Fibroblast of lung (primary cell): ENCODE measurements around the gene POLR1E. TPM values are rescaled to one million over a fixed set of nuclear protein-coding genes. Genes with fewer than 3 reads are reported as not detected.
A peak's percentile ranks its signal among the peaks of the same experiment; 100 is the strongest.

Experiments used
- DNase-seq, 2 donors: peaks; one replicate each; pipeline versions ENCODE4 v3.0.0 to v3.0.0-alpha.2; 2010; ENCODE audit warnings: low read depth in 2 of 2
- H2AFZ ChIP-seq: 2 replicates; pipeline ENCODE4 v1.5.1; 2012; ENCODE audit warnings: low read length, control low read depth, inconsistent platforms
- H3K27ac ChIP-seq: 2 replicates; pipeline ENCODE4 v1.5.1; 2011; ENCODE audit warnings: low read length, control low read depth; ENCODE audit not compliant: insufficient read depth
- H3K27me3 ChIP-seq: 2 replicates; pipeline ENCODE4 v1.5.1; 2011; ENCODE audit warnings: mild to moderate bottlenecking, low read length; ENCODE audit not compliant: control insufficient read depth, insufficient read depth
- H3K36me3 ChIP-seq: 2 replicates; pipeline ENCODE4 v1.5.1; 2011; ENCODE audit warnings: low read length; ENCODE audit not compliant: control insufficient read depth, insufficient read depth
- H3K4me1 ChIP-seq: 2 replicates; pipeline ENCODE4 v1.5.1; 2011; ENCODE audit warnings: low read length; ENCODE audit not compliant: control insufficient read depth, insufficient read depth; ENCODE audit errors: extremely low read depth
- H3K4me2 ChIP-seq: 2 replicates; pipeline ENCODE4 v1.5.1; 2011; ENCODE audit warnings: low read length, control low read depth; ENCODE audit not compliant: insufficient read depth; ENCODE audit errors: extremely low read depth
- H3K4me3 ChIP-seq, 4 experiments: fragments of 200-600 bp in 1 of 4; sonication (generic) in 1 of 4; replicated peaks in 1 of 4; 2 replicates each; pipeline ENCODE4 v1.5.1; 2011 to 2016; ENCODE audit warnings: low read length in 4 of 4, low read depth in 3 of 4, mild to moderate bottlenecking in 3 of 4, control low read depth in 2 of 4, inconsistent platforms in 1 of 4, mixed read lengths in 1 of 4; ENCODE audit not compliant: insufficient read depth in 1 of 4; ENCODE audit errors: control extremely low read depth in 1 of 4
- H3K79me2 ChIP-seq: 2 replicates; pipeline ENCODE4 v1.5.1; 2012; ENCODE audit warnings: mild to moderate bottlenecking, low read length, inconsistent platforms; ENCODE audit not compliant: control insufficient read depth, insufficient read depth
- H3K9ac ChIP-seq: 2 replicates; pipeline ENCODE4 v1.5.1; 2011; ENCODE audit warnings: mild to moderate bottlenecking, low read length, control low read depth; ENCODE audit not compliant: insufficient read depth
- H3K9me3 ChIP-seq: 2 replicates; pipeline ENCODE4 v1.5.1; 2012; ENCODE audit warnings: low read depth, low read length; ENCODE audit not compliant: control insufficient read depth, insufficient read depth
- H4K20me1 ChIP-seq: 2 replicates; pipeline ENCODE4 v1.5.1; 2011; ENCODE audit warnings: low read length; ENCODE audit not compliant: control insufficient read depth, insufficient read depth; ENCODE audit errors: extremely low read depth
- CTCF ChIP-seq, 2 donors: IDR thresholded peaks in 1 of 2; conservative IDR thresholded peaks in 1 of 2; 1 replicate in 1 of 2; 2 replicates in 1 of 2; pipeline ENCODE4 v1.5.1; 2011 to 2012; ENCODE audit warnings: low read length in 2 of 2, control low read depth in 1 of 2, inconsistent platforms in 1 of 2, low read depth in 1 of 2, mild to moderate bottlenecking in 1 of 2
- EZH2 ChIP-seq: IDR thresholded peaks from 2 replicates; pipeline ENCODE4 v1.5.1; 2012; ENCODE audit warnings: low read length, control low read depth, mild to moderate bottlenecking; ENCODE audit errors: missing control alignments
- polyA minus RNA-seq: library from RNA; depleted of rRNA, polyadenylated mRNA; stranded (reverse); fragments of >200 nt; gene quantifications from 2 replicates; pipeline ENCODE4 v1.2.3, GENCODE V29; 2011; ENCODE audit warnings: low replicate concordance
- polyA plus RNA-seq, 2 donors: library from polyadenylated mRNA; depleted of rRNA in 1 of 2; stranded (reverse) in 1 of 2; unstranded in 1 of 2; fragments of >200 nt; gene quantifications; 2 replicates each; pipeline ENCODE4 v1.2.1, GENCODE V29; 2011 to 2012; ENCODE audit warnings: missing spikeins in 1 of 2
- total RNA-seq: library from RNA; depleted of rRNA; stranded (reverse); fragments of >200 nt; gene quantifications from 2 replicates; pipeline ENCODE4 v1.2.1, GENCODE V29; 2014

POLR1E gene
- total RNA-seq (31.7 and 43.7 TPM in 2 replicates), polyA plus RNA-seq (30.9 and 59.2 TPM in 2 replicates), polyA minus RNA-seq (14.1 and 25.7 TPM in 2 replicates)
- 23.8 and 48.0 TPM in 2 replicates for polyA plus RNA-seq (2012)

- no peaks in the 10 kb centered on the region for H3K27me3 ChIP-seq
- H3K4me1 ChIP-seq: peaks cover 7% of the 10 kb centered on the region
- H3K27ac ChIP-seq: peak within 1 kb of the TSS; percentile 87
- H3K4me2 ChIP-seq: peak within 1 kb of the TSS; percentile 90
- peak within 1 kb of the TSS; percentile 90 for H2AFZ ChIP-seq
- DNase-seq: peak; percentile 86 to 90
- H3K9ac ChIP-seq: peak within 1 kb of the TSS; percentile 75
- no peaks in the 10 kb centered on the region for H3K9me3 ChIP-seq
- no peaks in the 10 kb centered on the region for H4K20me1 ChIP-seq
- H3K79me2 ChIP-seq: peaks cover 20% of the 10 kb centered on the region
- H3K4me3 ChIP-seq: peak within 1 kb of the TSS; percentile 64 to 87 (median 77)
- peaks cover 2% of the 10 kb centered on the region for H3K36me3 ChIP-seq
- TF ChIP-seq CTCF (conservative IDR thresholded peaks at IDR 0.05 in 1 of 2, IDR thresholded peaks at IDR 0.05 in 1 of 2; ENCODE audit: low read depth in 1 of 2, low read length in 2 of 2) (no peak), EZH2 (no peak)
Observed at GRCh38 chr9:37485389-37486255, at the start of gene POLR1E. Gene POLR1E (plus strand): TSS chr9:37485948. CDS start chr9:37486048, 100 bp downstream.

GRCh38 chr9:37436540-37436939 lies 49.2 kb upstream of the POLR1E start:
- no peaks in the 10 kb centered on the region for H3K9me3 ChIP-seq
- H3K9ac ChIP-seq: no peak overlapping the region
- no peaks in the 10 kb centered on the region for H3K27me3 ChIP-seq
- H3K4me3 ChIP-seq: no peak overlapping the region
- TF ChIP-seq EZH2 (no peak), CTCF (conservative IDR thresholded peaks at IDR 0.05 in 1 of 2, IDR thresholded peaks at IDR 0.05 in 1 of 2; ENCODE audit: low read depth in 1 of 2, low read length in 2 of 2) (no peak)
- no peak overlapping the region for H3K27ac ChIP-seq
- no peak overlapping the region for H2AFZ ChIP-seq
- no peak for DNase-seq
- H3K4me1 ChIP-seq: no peaks in the 10 kb centered on the region
- H3K4me2 ChIP-seq: no peak overlapping the region
- peaks cover 27% of the 10 kb centered on the region for H3K36me3 ChIP-seq
- H3K79me2 ChIP-seq: no peaks in the 10 kb centered on the region
- H4K20me1 ChIP-seq: no peaks in the 10 kb centered on the region

GRCh38 chr9:37437010-37437409 lies 48.7 kb upstream of the POLR1E start:
- no peak overlapping the region for H3K4me2 ChIP-seq
- TF ChIP-seq CTCF (conservative IDR thresholded peaks at IDR 0.05 in 1 of 2, IDR thresholded peaks at IDR 0.05 in 1 of 2; ENCODE audit: low read depth in 1 of 2, low read length in 2 of 2) (no peak), EZH2 (no peak)
- H3K9ac ChIP-seq: no peak overlapping the region
- no peaks in the 10 kb centered on the region for H3K4me1 ChIP-seq
- no peaks in the 10 kb centered on the region for H4K20me1 ChIP-seq
- H3K4me3 ChIP-seq: no peak overlapping the region
- no peaks in the 10 kb centered on the region for H3K27me3 ChIP-seq
- no peak overlapping the region for H2AFZ ChIP-seq
- no peak for DNase-seq
- no peaks in the 10 kb centered on the region for H3K79me2 ChIP-seq
- H3K36me3 ChIP-seq: peaks cover 28% of the 10 kb centered on the region
- no peaks in the 10 kb centered on the region for H3K9me3 ChIP-seq
- no peak overlapping the region for H3K27ac ChIP-seq
